HG02571 (cell line): Measurements from ENCODE around the gene CREB3.

Experiments used
- ATAC-seq: cut with Tn5 transposase; IDR thresholded peaks from one replicate; pipeline ENCODE4 v1.9.1; 2021; ENCODE audit warnings: mild to moderate bottlenecking, moderate library complexity; ENCODE audit not compliant: unreplicated experiment

Gene CREB3

GRCh38 chr9:35700942-35701341 is 31.5 kb upstream of the CREB3 start:
- no peak for ATAC-seq

- ATAC-seq, result no peak
Measured at GRCh38 chr9:35702696-35703095, 29.8 kb upstream of the CREB3 start.

- ATAC-seq, result no peak
Measured at GRCh38 chr9:35703906-35704672, 28.4 kb upstream of the CREB3 start.

GRCh38 chr9:35705372-35705771 is 27.1 kb upstream of the CREB3 start:
- no peak for ATAC-seq

GRCh38 chr9:35705836-35706430 is 26.5 kb upstream of the CREB3 start:
- ATAC-seq, result no peak

GRCh38 chr9:35706951-35707350 is 25.5 kb upstream of the CREB3 start:
- ATAC-seq, result no peak

GRCh38 chr9:35708146-35708545 is 24.3 kb upstream of the CREB3 start:
- no peak for ATAC-seq

GRCh38 chr9:35710818-35711500 is 21.5 kb upstream of the CREB3 start:
- no peak for ATAC-seq

GRCh38 chr9:35711501-35712428 is 20.7 kb upstream of the CREB3 start:
- no peak for ATAC-seq

GRCh38 chr9:35712762-35713400 is 19.6 kb upstream of the CREB3 start:
- no peak for ATAC-seq

GRCh38 chr9:35713578-35713977 is 18.9 kb upstream of the CREB3 start:
- no peak for ATAC-seq

- ATAC-seq, result no peak
Measured at GRCh38 chr9:35714123-35714522, 18.3 kb upstream of the CREB3 start.

- no peak for ATAC-seq
Measured at GRCh38 chr9:35714579-35715252, 17.8 kb upstream of the CREB3 start.

- no peak for ATAC-seq
Measured at GRCh38 chr9:35716230-35716629, 16.2 kb upstream of the CREB3 start.

GRCh38 chr9:35717132-35717870 is 15.2 kb upstream of the CREB3 start:
- no peak for ATAC-seq

GRCh38 chr9:35718721-35719511 is 13.6 kb upstream of the CREB3 start:
- no peak for ATAC-seq

- ATAC-seq, result no peak
Measured at GRCh38 chr9:35719546-35719945, 12.9 kb upstream of the CREB3 start.

- ATAC-seq, result no peak
Measured at GRCh38 chr9:35723426-35723825, 9.0 kb upstream of the CREB3 start.

GRCh38 chr9:35723908-35724307 is 8.6 kb upstream of the CREB3 start:
- no peak for ATAC-seq
